Body of pancreas (tissue), 4 donors: ENCODE data around the gene MAST3.
"Not testable (repeated sequence)": the region's sequence is repeated elsewhere in the genome, so short reads cannot be mapped to it uniquely, and the experiment has no call there.

Source experiments
- POLR2A ChIP-seq, 3 donors: fragments of 450-650 bp; IDR thresholded peaks; one replicate each; pipeline ENCODE4 v1.6.1; 2016; ENCODE audit warnings: antibody characterized with exemption in 3 of 3, mild to moderate bottlenecking in 2 of 3
- TF ChIP-seq, protein P1 (sequence below), 7 experiments: fragments of 450-650 bp in 4 of 7; fragments of 200-600 bp in 3 of 7; sonication (generic) in 3 of 7; IDR thresholded peaks; one replicate each; pipeline ENCODE4 v1.5.1; 2016 to 2019; ENCODE audit warnings: antibody characterized with exemption in 7 of 7

DNA sequence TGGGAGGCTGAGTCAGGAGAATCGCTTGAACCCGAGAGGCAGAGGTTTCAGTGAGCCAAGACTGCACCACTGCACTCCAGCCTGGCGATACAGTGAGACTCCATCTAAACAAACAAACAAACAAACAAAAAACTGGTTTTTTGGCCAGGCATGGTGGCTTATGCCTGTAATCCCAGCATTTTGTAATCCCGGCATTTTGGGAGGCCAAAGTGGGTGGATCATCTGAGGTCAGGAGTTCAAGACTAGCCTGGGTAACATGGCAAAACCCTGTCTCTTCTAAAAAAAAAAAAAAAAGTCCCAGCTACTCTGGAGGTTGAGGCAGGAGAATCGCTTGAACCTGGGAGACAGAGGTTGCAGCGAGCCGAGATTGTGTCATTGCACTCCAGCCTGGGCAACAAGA lies 7.7 kb downstream of the MAST3 start:
- TF ChIP-seq POLR2A (IDR thresholded peaks at IDR 0.05) = not testable (repeated sequence)
- TF ChIP-seq, protein P1, sequence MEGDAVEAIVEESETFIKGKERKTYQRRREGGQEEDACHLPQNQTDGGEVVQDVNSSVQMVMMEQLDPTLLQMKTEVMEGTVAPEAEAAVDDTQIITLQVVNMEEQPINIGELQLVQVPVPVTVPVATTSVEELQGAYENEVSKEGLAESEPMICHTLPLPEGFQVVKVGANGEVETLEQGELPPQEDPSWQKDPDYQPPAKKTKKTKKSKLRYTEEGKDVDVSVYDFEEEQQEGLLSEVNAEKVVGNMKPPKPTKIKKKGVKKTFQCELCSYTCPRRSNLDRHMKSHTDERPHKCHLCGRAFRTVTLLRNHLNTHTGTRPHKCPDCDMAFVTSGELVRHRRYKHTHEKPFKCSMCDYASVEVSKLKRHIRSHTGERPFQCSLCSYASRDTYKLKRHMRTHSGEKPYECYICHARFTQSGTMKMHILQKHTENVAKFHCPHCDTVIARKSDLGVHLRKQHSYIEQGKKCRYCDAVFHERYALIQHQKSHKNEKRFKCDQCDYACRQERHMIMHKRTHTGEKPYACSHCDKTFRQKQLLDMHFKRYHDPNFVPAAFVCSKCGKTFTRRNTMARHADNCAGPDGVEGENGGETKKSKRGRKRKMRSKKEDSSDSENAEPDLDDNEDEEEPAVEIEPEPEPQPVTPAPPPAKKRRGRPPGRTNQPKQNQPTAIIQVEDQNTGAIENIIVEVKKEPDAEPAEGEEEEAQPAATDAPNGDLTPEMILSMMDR (IDR thresholded peaks at IDR 0.05) = not testable (repeated sequence)
